Muscle layer of colon (tissue), 2 donors: ENCODE results near the gene TGFBRAP1.
"Not testable (repeated sequence)": the region's sequence is repeated elsewhere in the genome, so short reads cannot be mapped to it uniquely, and the experiment has no call there.

Experiments used
- H3K27ac ChIP-seq: one replicate; pipeline ENCODE4 v1.7.0; 2013; ENCODE audit warnings: low read depth, mild to moderate bottlenecking, low read length, moderate library complexity
- H3K27me3 ChIP-seq, 2 donors: one replicate each; pipeline ENCODE4 v1.7.0; 2013; ENCODE audit warnings: low read length in 2 of 2, mild to moderate bottlenecking in 2 of 2; ENCODE audit not compliant: insufficient read depth in 2 of 2, control insufficient read depth in 1 of 2
- H3K36me3 ChIP-seq: one replicate; pipeline ENCODE4 v1.7.0; 2013; ENCODE audit warnings: mild to moderate bottlenecking, low read length; ENCODE audit not compliant: insufficient read depth
- H3K4me1 ChIP-seq: one replicate; pipeline ENCODE4 v1.7.0; 2013; ENCODE audit warnings: mild to moderate bottlenecking, low read length; ENCODE audit not compliant: insufficient read depth
- H3K4me3 ChIP-seq, 2 donors: one replicate each; pipeline ENCODE4 v1.7.0; 2013; ENCODE audit warnings: low read length in 2 of 2, low read depth in 1 of 2, mild to moderate bottlenecking in 1 of 2, moderate library complexity in 1 of 2
- H3K9ac ChIP-seq: one replicate; pipeline ENCODE4 v1.7.0; 2013; ENCODE audit warnings: low read length
- H3K9me3 ChIP-seq: one replicate; pipeline ENCODE4 v1.7.0; 2013; ENCODE audit warnings: mild to moderate bottlenecking, low read length
- donor health status: abdominal sarcoma.
- donor health status: Adenocarcinoma of cecum.

Gene TGFBRAP1

GRCh38 chr2:105257981-105258380, 71.6 kb downstream of the TGFBRAP1 start:
- H3K4me3 ChIP-seq, result no peak overlapping the region
- H3K9me3 ChIP-seq, result no peaks in the 10 kb centered on the region
- H3K27ac ChIP-seq, result no peak overlapping the region
- no peaks in the 10 kb centered on the region for H3K36me3 ChIP-seq
- H3K27me3 ChIP-seq, result no peaks in the 10 kb centered on the region
- no peak overlapping the region for H3K9ac ChIP-seq
- no peaks in the 10 kb centered on the region for H3K4me1 ChIP-seq

GRCh38 chr2:105256431-105257047, 73.0 kb downstream of the TGFBRAP1 start:
- H3K9me3 ChIP-seq, result no peaks in the 10 kb centered on the region
- H3K9ac ChIP-seq, result no peak overlapping the region
- H3K27ac ChIP-seq, result no peak overlapping the region
- no peaks in the 10 kb centered on the region for H3K27me3 ChIP-seq
- no peaks in the 10 kb centered on the region for H3K36me3 ChIP-seq
- no peak overlapping the region for H3K4me3 ChIP-seq
- H3K4me1 ChIP-seq, result no peaks in the 10 kb centered on the region

GRCh38 chr2:105255979-105256378, 73.6 kb downstream of the TGFBRAP1 start:
- H3K9ac ChIP-seq, result no peak overlapping the region

GRCh38 chr2:105254531-105255210, 74.9 kb downstream of the TGFBRAP1 start:
- Histone ChIP-seq H3K4me1 (no peaks in the 10 kb centered on the region), H3K27ac (no peak overlapping the region), H3K27me3 (no peaks in the 10 kb centered on the region), H3K4me3 (no peak overlapping the region), H3K9me3 (no peaks in the 10 kb centered on the region), H3K9ac (no peak overlapping the region), H3K36me3 (no peaks in the 10 kb centered on the region)

More at GRCh38 chr2:105255979-105256378, 73.6 kb downstream of the TGFBRAP1 start:
- Histone ChIP-seq H3K9me3 (no peaks in the 10 kb centered on the region), H3K27me3 (no peaks in the 10 kb centered on the region), H3K4me1 (no peaks in the 10 kb centered on the region), H3K36me3 (no peaks in the 10 kb centered on the region), H3K4me3 (no peak overlapping the region), H3K27ac (no peak overlapping the region)

DNA sequence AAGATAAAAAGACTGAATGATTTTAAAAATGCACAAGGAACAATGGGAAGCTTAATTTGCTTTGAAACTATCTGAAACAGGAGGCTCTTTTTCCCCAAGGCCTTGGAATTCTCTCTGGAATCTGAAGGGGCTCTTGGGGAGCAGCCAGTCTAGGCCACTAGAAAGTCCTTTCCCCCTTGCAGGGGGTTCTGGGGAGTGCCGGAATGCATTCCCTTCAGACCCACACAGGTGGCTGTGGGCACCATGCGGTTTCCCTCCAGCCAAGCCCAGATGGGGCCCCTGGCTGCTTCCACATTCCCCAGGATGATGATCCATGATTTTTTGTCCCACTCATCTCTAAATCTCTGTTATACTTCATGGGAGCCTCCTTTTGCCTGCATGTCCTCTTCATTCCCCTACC, 77.3 kb downstream of the TGFBRAP1 start:
- no peaks in the 10 kb centered on the region for H3K4me1 ChIP-seq
- no peaks in the 10 kb centered on the region for H3K36me3 ChIP-seq
- no peaks in the 10 kb centered on the region for H3K9me3 ChIP-seq
- H3K27ac ChIP-seq, result no peak overlapping the region
- H3K9ac ChIP-seq, result no peak overlapping the region
- no peak overlapping the region for H3K4me3 ChIP-seq
- H3K27me3 ChIP-seq, result no peaks in the 10 kb centered on the region

DNA sequence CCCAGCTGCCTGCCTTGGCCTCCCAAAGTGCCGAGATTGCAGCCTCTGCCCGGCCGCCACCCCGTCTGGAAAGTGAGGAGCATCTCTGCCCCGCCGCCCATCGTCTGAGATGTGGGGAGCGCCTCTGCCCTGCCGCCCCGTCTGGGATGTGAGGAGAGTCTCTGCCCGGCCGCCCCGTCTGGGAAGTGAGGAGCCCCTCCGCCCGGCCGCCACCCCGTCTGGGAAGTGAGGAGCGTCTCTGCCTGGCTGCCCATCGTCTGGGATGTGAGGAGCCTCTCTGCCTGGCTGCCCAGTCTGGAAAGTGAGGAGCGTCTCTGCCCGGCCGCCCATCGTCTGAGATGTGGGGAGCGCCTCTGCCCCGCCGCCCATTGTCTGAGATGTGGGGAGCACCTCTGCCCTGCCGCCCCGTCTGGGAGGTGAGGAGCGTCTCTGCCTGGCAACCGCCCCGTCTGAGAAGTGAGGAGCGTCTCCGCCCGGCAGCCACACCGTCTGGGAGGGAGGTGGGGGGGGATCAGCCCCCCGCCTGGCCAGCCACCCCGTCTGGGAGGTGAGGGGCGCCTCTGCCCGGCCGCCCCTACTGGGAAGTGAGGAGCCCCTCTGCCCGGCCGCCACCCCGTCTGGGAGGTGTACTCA, 78.4 kb downstream of the TGFBRAP1 start:
- H3K27me3 ChIP-seq, H3K9me3 ChIP-seq: not testable (repeated sequence)

DNA sequence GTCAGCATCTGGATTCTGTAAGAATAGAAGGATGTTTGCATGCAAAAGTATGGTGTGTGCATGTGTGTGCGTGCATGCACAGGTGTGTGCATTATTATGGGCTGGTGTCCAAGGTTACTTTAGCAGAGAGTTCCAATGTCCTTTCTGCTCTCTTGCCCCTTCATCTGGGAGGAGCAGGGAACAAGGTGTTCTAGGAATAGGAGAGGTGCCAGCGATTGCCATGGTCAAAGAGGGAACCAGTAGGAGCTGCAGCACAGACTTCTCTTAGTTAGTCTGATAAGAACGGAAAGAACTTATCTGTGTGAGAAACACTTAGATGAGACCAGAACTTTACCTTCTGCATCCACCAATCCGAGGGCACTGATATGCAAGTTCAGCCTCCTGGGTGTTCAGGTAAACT, 79.6 kb downstream of the TGFBRAP1 start:
- Histone ChIP-seq H3K36me3 (no peaks in the 10 kb centered on the region), H3K9ac (no peak overlapping the region), H3K4me1 (no peaks in the 10 kb centered on the region), H3K9me3 (no peaks in the 10 kb centered on the region), H3K27me3 (no peaks in the 10 kb centered on the region), H3K4me3 (no peak overlapping the region), H3K27ac (no peak overlapping the region)

More for the DNA sequence above, 78.4 kb downstream of the TGFBRAP1 start:
- H3K27ac ChIP-seq, H3K4me1 ChIP-seq, H3K36me3 ChIP-seq, H3K9ac ChIP-seq, H3K4me3 ChIP-seq: not testable (repeated sequence)

- Histone ChIP-seq H3K27me3 (no peaks in the 10 kb centered on the region), H3K4me1 (no peaks in the 10 kb centered on the region), H3K4me3 (no peak overlapping the region), H3K9ac (no peak overlapping the region), H3K9me3 (no peaks in the 10 kb centered on the region), H3K27ac (no peak overlapping the region), H3K36me3 (no peaks in the 10 kb centered on the region)
These were observed 80.4 kb downstream of the TGFBRAP1 start for GRCh38 chr2:105249181-105249580.

GRCh38 chr2:105248316-105249070, 81.0 kb downstream of the TGFBRAP1 start:
- Histone ChIP-seq H3K27me3 (no peaks in the 10 kb centered on the region), H3K9me3 (no peaks in the 10 kb centered on the region), H3K36me3 (no peaks in the 10 kb centered on the region), H3K27ac (no peak overlapping the region), H3K4me1 (no peaks in the 10 kb centered on the region), H3K9ac (no peak overlapping the region), H3K4me3 (no peak overlapping the region)

DNA sequence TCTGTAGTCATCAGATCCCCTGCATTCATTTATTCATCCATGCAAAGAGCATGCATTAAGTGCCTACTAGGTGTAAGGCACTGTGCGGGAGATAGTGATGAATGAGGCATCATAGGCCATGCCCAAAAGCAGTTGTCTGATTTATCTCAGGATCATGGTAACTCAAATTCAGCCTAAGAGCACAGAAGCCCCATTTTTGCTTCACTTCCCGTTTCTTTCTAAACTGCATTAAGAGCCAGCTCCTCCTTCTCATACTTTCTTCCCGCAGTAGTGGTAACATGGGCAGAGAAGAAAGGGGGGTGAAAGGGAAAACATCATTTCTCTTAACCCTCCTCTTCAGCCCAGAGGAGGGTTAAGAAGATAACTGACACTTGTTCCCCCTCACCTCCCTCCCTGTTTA, 85.1 kb downstream of the TGFBRAP1 start:
- Histone ChIP-seq H3K36me3 (no peaks in the 10 kb centered on the region), H3K27ac (no peak overlapping the region), H3K9me3 (no peaks in the 10 kb centered on the region), H3K9ac (no peak overlapping the region), H3K4me3 (no peak overlapping the region), H3K27me3 (no peaks in the 10 kb centered on the region), H3K4me1 (no peaks in the 10 kb centered on the region)

- H3K4me3 ChIP-seq, result no peak overlapping the region
- H3K9me3 ChIP-seq, result no peaks in the 10 kb centered on the region
- no peaks in the 10 kb centered on the region for H3K27me3 ChIP-seq
- no peaks in the 10 kb centered on the region for H3K36me3 ChIP-seq
- no peak overlapping the region for H3K9ac ChIP-seq
- H3K27ac ChIP-seq, result no peak overlapping the region
- no peaks in the 10 kb centered on the region for H3K4me1 ChIP-seq
These were observed 85.6 kb downstream of the TGFBRAP1 start for GRCh38 chr2:105243961-105244360.
